ENCODE results near the gene ZCCHC4. TPM values are rescaled to one million over a fixed set of nuclear protein-coding genes. Genes with fewer than 3 reads are reported as not detected.

Gene ZCCHC4
- total RNA-seq, 4 donors from 2014 or later: 14.7 to 55.3 (median 19.8) TPM

DNA sequence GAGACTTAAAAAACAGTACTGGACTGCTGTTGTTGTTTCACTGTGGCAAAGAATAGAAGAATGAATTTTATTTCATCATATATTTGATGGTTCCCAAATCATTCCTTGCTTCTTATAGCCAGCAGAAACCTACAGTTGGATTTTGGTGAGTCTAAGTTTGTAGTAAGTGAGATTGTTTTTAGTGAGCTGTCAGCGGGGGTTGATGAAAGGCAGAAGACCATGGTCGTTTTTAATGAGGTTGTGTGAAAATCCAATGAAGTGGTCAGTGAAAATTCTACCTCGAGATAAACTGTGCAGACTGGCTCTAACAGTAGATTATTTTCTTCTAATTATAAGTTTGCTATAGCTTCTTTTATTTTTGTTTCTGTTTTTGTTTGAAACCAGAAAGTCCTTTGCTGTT, 100.7 kb downstream of the ZCCHC4 start:
- Histone ChIP-seq H3K27ac (no peak overlapping the region), H3K4me3 (no peak overlapping the region), H3K36me3 (peaks cover 0 to 91% (median 4%) of the 10 kb centered on the region in 3 donors), H3K4me1 (no peaks in the 10 kb centered on the region), H3K27me3 (no peaks in the 10 kb centered on the region), H3K9me3 (no peaks in the 10 kb centered on the region)
- TF ChIP-seq CTCF (IDR thresholded peaks at IDR 0.05) (no peak), POLR2A (IDR thresholded peaks at IDR 0.05) (no peak)
- DNase-seq: no peak

DNA sequence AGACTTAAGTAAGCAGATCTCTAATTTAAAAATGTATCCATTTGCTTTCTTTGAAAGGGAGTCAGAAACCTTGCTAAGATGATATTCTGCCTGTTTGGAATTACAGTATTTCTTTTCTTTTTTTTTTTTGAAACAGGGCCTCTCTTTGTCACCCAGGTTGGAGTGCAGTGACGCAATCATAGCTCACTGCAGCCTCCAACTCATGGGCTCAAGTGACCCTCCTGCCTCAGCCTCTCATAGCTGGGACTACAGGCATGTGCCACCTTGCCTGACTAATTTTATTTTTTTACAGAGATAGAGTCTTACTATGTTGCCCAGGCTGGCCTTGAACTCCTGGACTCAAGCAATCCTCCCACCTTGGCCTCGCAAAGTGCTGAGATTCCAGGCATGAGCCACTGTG, 104.4 kb downstream of the ZCCHC4 start:
- Histone ChIP-seq H3K9me3 (no peaks in the 10 kb centered on the region), H3K27me3 (no peaks in the 10 kb centered on the region), H3K4me3 (no peak overlapping the region), H3K4me1 (no peaks in the 10 kb centered on the region), H3K27ac (no peak overlapping the region), H3K36me3 (peaks cover 0 to 69% (median 4%) of the 10 kb centered on the region in 3 donors)
- TF ChIP-seq CTCF (IDR thresholded peaks at IDR 0.05) (no peak), POLR2A (IDR thresholded peaks at IDR 0.05) (no peak)
- DNase-seq: no peak

Other genes with a start within 250 kb of the ZCCHC4 start
- 10 to 100 TPM in 3 of 4 donors, 1 to 10 TPM in 1; 5.0 to 25.9 (median 23.6) TPM for gene SEPSECS, start 152.3 kb upstream of the ZCCHC4 start, total RNA-seq
- gene PI4K2B, start 78.7 kb upstream of the ZCCHC4 start, total RNA-seq: 10 to 100 TPM; 16.5 to 68.0 (median 36.3) TPM
- 10 to 100 TPM; 23.5 to 69.3 (median 39.7) TPM for gene ANAPC4, start 64.5 kb downstream of the ZCCHC4 start, total RNA-seq